GM19240 (cell line): ENCODE results near the gene CPHXL.

Source experiments
- DNase-seq: peaks from one replicate; pipeline ENCODE4 v3.0.0; 2011; ENCODE audit warnings: low spot score; ENCODE audit not compliant: insufficient read length

CPHXL gene

GRCh38 chr16:75702242-75702641, 24.0 kb downstream of the CPHXL start:
- no peak for DNase-seq

GRCh38 chr16:75701361-75701760, 24.9 kb downstream of the CPHXL start, which contains the start of gene DUXB:
Gene DUXB, minus strand, starts transcription at chr16:75701461. Its CDS starts 43 bp downstream, at chr16:75701418.
- DNase-seq, result no peak

GRCh38 chr16:75697571-75697970, 28.7 kb downstream of the CPHXL start:
- no peak for DNase-seq

GRCh38 chr16:75695708-75696107, 30.6 kb downstream of the CPHXL start:
- DNase-seq, result no peak

GRCh38 chr16:75687361-75687760, 38.9 kb downstream of the CPHXL start:
- no peak for DNase-seq

DNA sequence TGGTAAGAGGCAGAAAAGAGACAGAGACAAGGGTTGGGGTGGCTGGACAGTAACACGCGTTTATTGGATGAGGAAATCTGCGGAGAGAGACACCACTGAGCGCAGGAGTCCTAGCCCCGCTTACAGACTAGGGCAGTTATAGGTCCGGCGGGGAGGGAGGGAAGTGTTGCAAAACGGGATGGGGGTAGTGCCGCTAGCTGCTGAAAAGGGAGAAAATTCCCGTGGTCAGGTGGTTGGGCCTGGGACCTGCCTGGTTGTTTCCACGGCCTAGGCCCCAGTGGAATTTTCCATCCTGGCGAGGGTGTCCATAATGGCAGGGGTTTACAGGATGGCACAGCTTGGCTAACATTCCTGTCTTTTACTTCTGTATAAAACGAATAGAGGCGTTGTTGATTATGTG, 44.0 kb downstream of the CPHXL start:
- DNase-seq, result no peak

GRCh38 chr16:75679366-75679765, 46.9 kb downstream of the CPHXL start:
- DNase-seq, result no peak

GRCh38 chr16:75676909-75677308, 49.4 kb downstream of the CPHXL start, which contains the start of gene CPHXL2:
Gene CPHXL2, minus strand, starts transcription at chr16:75677009. Its CDS starts 10 bp downstream, at chr16:75676999.
- no peak for DNase-seq

DNA sequence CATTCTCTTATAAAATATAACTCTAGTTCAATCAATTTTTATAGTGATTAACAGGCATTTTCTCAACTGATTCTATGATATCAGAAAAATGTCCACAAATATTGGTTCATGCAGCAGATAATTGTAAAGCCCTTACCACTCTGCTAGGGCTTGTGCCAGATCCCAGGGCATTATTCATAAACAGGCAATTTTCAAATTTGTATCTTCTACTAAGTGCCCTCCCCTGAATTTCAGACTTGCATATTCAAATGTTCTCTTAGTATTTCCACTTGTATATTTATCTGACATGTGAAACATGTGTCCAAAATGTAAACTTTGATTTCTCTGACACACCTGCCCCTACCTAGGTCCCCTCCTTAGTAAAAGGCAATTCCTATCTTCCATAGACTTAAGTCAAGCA, 58.8 kb downstream of the CPHXL start:
- no peak for DNase-seq
